GM12875 (cell line): ENCODE data around the gene ADRA2B.

Source experiments
- H3K4me3 ChIP-seq: one replicate; pipeline ENCODE4 v1.5.1; 2011; ENCODE audit warnings: low read depth, low read length, control low read depth
- TF ChIP-seq, protein P1 (sequence below): IDR thresholded peaks from 2 replicates; pipeline ENCODE4 v1.5.1; 2011; ENCODE audit warnings: low read depth, mild to moderate bottlenecking, control low read depth, inconsistent platforms, low read length, moderate library complexity, borderline replicate concordance; ENCODE audit not compliant: insufficient read depth

Gene ADRA2B

DNA sequence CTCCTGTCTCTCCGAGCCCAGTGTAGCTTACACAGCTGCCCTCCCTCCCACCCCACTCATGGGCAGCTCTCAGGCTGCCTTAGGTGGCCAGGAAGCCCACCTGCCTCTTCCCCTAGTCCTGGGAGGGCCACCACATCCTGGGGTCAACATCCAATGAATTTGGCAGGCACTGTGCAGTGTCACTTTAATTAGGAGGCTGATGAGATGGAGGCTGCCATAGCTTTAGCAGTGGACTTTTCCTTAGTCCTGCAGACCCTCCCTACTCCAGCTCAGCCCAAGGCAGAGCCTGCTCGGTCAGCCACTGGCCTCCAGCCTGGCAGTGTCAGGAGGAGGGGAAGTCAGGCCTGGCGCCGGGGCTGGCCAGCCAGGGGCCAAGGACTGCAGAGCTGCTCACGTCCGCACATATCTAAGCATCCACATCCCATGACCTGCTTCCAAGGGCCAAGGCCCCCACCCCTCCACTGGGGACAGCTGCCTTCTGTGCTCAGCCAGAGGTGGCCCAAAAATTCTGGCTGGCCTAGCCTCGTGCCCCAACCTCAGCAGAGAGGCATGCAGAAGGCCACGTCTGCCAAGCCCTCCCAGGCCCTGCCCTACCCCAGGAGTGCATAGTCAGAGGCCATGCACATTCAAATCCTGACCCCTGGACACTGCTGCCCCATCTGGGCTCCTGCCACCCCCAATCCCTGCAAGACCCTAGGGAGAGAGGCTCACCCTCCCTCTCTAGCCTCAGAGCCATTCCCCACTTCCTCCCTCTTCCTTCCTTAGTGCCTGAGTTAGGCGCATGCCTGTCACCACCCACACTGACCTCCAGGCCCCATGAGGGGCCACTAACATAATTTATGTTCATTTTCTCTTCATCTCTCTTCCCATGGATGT is 33.1 kb downstream of the ADRA2B start:
- no peak overlapping the region for H3K4me3 ChIP-seq
- TF ChIP-seq, protein P1, sequence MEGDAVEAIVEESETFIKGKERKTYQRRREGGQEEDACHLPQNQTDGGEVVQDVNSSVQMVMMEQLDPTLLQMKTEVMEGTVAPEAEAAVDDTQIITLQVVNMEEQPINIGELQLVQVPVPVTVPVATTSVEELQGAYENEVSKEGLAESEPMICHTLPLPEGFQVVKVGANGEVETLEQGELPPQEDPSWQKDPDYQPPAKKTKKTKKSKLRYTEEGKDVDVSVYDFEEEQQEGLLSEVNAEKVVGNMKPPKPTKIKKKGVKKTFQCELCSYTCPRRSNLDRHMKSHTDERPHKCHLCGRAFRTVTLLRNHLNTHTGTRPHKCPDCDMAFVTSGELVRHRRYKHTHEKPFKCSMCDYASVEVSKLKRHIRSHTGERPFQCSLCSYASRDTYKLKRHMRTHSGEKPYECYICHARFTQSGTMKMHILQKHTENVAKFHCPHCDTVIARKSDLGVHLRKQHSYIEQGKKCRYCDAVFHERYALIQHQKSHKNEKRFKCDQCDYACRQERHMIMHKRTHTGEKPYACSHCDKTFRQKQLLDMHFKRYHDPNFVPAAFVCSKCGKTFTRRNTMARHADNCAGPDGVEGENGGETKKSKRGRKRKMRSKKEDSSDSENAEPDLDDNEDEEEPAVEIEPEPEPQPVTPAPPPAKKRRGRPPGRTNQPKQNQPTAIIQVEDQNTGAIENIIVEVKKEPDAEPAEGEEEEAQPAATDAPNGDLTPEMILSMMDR = no peak

DNA sequence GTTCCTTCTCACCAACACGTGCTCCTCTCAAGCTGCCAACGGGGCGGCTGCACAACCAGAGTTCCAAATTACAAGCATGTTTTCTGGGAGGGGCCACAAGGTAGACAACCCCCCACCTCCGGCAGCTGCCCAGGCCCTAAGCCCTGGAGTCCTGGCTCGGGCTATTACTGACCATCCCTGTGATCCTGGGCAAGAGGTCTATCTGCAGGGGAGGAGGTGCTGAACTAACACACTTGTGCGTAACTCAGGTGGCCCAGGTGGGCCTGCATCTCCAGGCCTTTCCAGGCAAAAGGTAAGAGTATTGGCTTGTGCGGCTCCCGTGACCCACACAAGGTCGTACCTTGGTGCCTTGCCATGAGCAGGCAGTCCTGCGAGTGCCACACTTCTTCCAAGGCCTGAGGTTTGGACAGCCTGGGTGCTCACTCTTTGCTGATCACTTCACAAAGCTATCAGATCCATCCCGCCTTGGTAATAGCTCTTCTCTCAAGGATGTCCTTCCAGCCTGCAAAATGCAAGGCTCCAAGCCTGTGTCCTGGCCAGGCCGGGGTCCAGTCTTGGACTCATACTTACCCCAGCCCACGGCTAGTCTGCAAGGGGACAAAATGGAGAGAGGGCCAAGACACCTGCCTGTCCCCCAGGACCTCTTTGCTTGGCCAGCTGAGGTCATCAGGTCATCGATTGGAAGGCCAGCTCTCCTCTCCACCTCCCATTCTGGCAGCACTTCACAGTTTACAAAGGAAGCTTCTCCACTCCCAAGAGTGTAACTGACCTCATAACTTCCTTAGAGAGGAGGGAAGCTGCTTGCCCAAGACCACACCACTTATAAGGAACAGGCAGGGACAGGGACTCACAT is 33.9 kb downstream of the ADRA2B start:
- TF ChIP-seq, protein P1 = no peak
- H3K4me3 ChIP-seq = no peak overlapping the region

DNA sequence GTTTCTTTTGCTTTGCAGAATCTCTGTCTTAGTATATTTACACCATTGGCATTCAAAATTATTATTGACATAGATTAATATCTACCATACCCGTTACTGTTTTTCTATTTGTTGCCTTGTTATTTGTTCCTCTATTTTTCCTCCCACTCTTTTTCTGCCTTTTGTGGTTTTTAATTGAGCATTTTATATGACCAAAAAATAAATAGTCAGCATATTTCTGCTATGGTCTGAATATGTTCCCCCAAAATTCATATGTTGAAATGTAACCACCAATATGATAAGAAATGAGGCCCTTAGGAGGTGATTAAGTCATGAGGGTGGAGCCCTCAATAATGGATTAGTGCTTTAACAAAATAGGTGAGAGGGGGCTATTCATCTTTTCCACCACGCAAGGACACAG is 35.3 kb downstream of the ADRA2B start:
- H3K4me3 ChIP-seq = no peak overlapping the region
- TF ChIP-seq, protein P1 = no peak

DNA sequence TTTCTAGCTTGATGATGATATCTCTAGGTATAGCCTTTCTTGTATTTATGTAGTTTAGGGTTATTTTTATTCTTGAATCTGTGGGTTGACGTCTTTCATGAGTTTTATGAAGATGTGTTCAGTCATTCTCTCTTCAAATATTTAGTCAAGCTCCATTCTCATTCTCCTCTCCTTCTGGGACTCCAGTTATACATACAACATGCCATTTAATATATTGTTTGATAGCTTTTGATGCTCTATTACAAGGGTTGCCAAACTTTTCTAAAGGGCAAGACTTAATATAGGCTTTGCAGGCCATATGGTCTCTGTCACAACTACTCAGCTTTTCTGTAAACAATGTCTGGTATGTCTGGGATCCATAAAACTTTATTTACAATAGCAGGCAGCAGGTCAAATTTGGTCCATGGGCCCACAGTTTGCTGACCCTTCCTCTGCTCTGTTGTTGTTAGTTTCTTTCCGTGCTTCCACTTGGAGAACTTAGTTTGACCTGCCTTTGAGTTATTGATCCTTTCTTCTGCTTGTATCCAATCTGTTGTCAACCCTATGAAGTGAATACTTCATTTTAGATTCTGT is 41.1 kb downstream of the ADRA2B start:
- TF ChIP-seq, protein P1 = no peak
- no peak overlapping the region for H3K4me3 ChIP-seq

DNA sequence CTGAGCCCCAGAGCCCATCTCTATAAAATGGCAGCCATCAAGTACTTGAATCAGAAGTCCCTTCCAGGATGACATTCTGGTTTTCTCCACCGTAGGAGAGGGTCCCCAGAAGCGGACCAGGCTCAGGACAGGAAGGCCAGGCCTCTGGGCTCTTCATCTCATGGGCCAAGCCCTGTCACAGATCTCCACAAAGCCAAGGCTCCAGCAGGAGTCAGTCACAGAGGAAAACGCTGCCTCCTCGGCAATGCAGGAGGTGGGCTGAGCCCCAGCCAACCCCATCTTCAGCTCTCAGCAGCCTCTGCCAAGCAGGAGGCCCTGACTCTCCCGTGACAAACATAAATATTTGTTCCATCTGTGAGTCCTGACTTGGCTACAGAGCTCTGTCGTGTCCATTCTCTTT is 42.2 kb downstream of the ADRA2B start:
- no peak overlapping the region for H3K4me3 ChIP-seq
- TF ChIP-seq, protein P1 = no peak

DNA sequence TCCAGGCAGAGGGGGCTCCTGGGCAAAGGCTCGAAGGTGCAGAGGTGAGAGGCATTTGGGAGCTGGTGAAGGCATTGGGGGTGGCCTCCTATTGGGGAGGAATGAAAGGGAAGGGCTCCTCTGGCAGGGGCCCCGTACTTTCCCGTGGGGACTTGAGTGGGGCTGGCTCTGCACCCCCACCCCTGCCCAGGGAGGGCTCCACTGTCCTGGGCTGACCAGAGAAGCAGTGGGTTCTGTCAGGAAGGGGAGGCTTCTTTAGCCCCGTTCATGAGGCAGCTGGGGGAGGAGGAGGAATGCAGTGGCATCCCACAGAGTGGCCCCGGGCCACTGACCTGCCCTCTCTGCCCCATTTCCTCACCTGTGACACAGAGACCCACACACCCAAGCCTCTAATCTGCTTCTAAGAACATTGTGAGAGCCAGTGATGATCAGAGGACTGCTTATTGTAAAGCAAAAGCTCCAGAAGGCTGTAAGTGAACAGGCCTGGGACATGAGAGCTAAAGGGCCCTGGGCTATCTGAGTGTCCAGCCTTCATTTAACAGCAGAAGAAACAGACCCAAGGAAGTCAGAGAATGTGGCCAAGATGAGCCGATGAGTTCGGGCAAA is 43.1 kb downstream of the ADRA2B start:
- H3K4me3 ChIP-seq = no peak overlapping the region
- TF ChIP-seq, protein P1 = no peak
